WTC11 (cell line): Measurements from ENCODE around the gene PTPRN. TPM values are rescaled to one million over a fixed set of nuclear protein-coding genes. Genes with fewer than 3 reads are reported as not detected.

Experiments used
- ARID4B ChIP-seq: sonication (generic); formaldehyde crosslinking; IDR thresholded peaks from 2 replicates; pipeline ENCODE4 v1.8.0; 2023; ENCODE audit warnings: missing genetic modification reagents, mild to moderate bottlenecking, borderline replicate concordance
- ATF1 ChIP-seq: sonication (generic); formaldehyde crosslinking; IDR thresholded peaks from 2 replicates; pipeline ENCODE4 v1.8.1; 2023; ENCODE audit warnings: mild to moderate bottlenecking, moderate library complexity, missing genetic modification reagents
- ATF3 ChIP-seq: sonication (generic); formaldehyde crosslinking; conservative IDR thresholded peaks from 2 replicates; pipeline ENCODE4 v1.8.1; 2022; ENCODE audit warnings: mild to moderate bottlenecking, missing genetic modification reagents
- E2F1 ChIP-seq: sonication (generic); formaldehyde crosslinking; IDR thresholded peaks from 2 replicates; pipeline ENCODE4 v1.8.0; 2022; ENCODE audit warnings: mild to moderate bottlenecking, missing genetic modification reagents
- E2F4 ChIP-seq: sonication (generic); formaldehyde crosslinking; IDR thresholded peaks from 2 replicates; pipeline ENCODE4 v1.8.1; 2022; ENCODE audit warnings: low read depth, mild to moderate bottlenecking, moderate library complexity, missing genetic modification reagents, borderline replicate concordance
- ESRRA ChIP-seq: sonication (generic); formaldehyde crosslinking; IDR thresholded peaks from 2 replicates; pipeline ENCODE4 v1.8.1; 2022; ENCODE audit warnings: mild to moderate bottlenecking, missing genetic modification reagents, borderline replicate concordance
- ETV6 ChIP-seq: sonication (generic); formaldehyde crosslinking; IDR thresholded peaks from 2 replicates; pipeline ENCODE4 v1.8.1; 2022; ENCODE audit warnings: mild to moderate bottlenecking, missing genetic modification reagents
- HMGXB4 ChIP-seq: sonication (generic); formaldehyde crosslinking; IDR thresholded peaks from 2 replicates; pipeline ENCODE4 v1.8.1; 2023; ENCODE audit warnings: mild to moderate bottlenecking, moderate library complexity, missing genetic modification reagents
- IRF2 ChIP-seq: sonication (generic); formaldehyde crosslinking; IDR thresholded peaks from 2 replicates; pipeline ENCODE4 v1.8.0; 2022; ENCODE audit warnings: low read depth, missing genetic modification reagents, borderline replicate concordance
- MAX ChIP-seq: sonication (generic); formaldehyde crosslinking; IDR thresholded peaks from 2 replicates; pipeline ENCODE4 v1.8.0; 2022; ENCODE audit warnings: mild to moderate bottlenecking, missing genetic modification reagents
- MYBL2 ChIP-seq: sonication (generic); formaldehyde crosslinking; IDR thresholded peaks from 2 replicates; pipeline ENCODE4 v1.8.1; 2023; ENCODE audit warnings: mild to moderate bottlenecking, moderate library complexity, missing genetic modification reagents
- NR3C1 ChIP-seq: sonication (generic); formaldehyde crosslinking; conservative IDR thresholded peaks from 2 replicates; pipeline ENCODE4 v1.8.1; 2023; ENCODE audit warnings: low read depth, mild to moderate bottlenecking, missing genetic modification reagents
- OVOL2 ChIP-seq: fragments of 250-450 bp; sonication (Bioruptor Pico); IDR thresholded peaks from 2 replicates; pipeline ENCODE4 v1.9.0; 2021; ENCODE audit warnings: mild to moderate bottlenecking, borderline replicate concordance
- PRDM15 ChIP-seq: sonication (generic); formaldehyde crosslinking; IDR thresholded peaks from 2 replicates; pipeline ENCODE4 v1.8.0; 2022; ENCODE audit warnings: missing genetic modification reagents
- PREB ChIP-seq: sonication (generic); formaldehyde crosslinking; IDR thresholded peaks from 2 replicates; pipeline ENCODE4 v1.8.1; 2022; ENCODE audit warnings: mild to moderate bottlenecking, missing genetic modification reagents, moderate library complexity, borderline replicate concordance
- RELA ChIP-seq: sonication (generic); formaldehyde crosslinking; IDR thresholded peaks from 2 replicates; pipeline ENCODE4 v1.8.1; 2022; ENCODE audit warnings: missing genetic modification reagents, mild to moderate bottlenecking, borderline replicate concordance
- TEAD4 ChIP-seq: sonication (generic); formaldehyde crosslinking; IDR thresholded peaks from 2 replicates; pipeline ENCODE4 v1.8.0; 2022; ENCODE audit warnings: mild to moderate bottlenecking, missing genetic modification reagents
- USF2 ChIP-seq: sonication (generic); formaldehyde crosslinking; IDR thresholded peaks from 2 replicates; pipeline ENCODE4 v1.8.1; 2023; ENCODE audit warnings: mild to moderate bottlenecking, missing genetic modification reagents, moderate library complexity
- ZNF232 ChIP-seq: sonication (generic); formaldehyde crosslinking; IDR thresholded peaks from 2 replicates; pipeline ENCODE4 v1.8.0; 2022; ENCODE audit warnings: mild to moderate bottlenecking, missing genetic modification reagents
- ZNF425 ChIP-seq: fragments of 250-450 bp; sonication (Bioruptor Pico); conservative IDR thresholded peaks from 2 replicates; pipeline ENCODE4 v1.9.0; 2021; ENCODE audit warnings: mild to moderate bottlenecking
- total RNA-seq: library from RNA; stranded (reverse); gene quantifications from 3 replicates; pipeline ENCODE4 v1.2.3, GENCODE V29; 2021

The PTPRN gene
- total RNA-seq, 1 experiment from 2014 or later: 3.8 TPM

- TF ChIP-seq ARID4B (CRISPR knock-in tag): peak; percentile 96
- peak; percentile 63 for TF ChIP-seq MAX (CRISPR knock-in tag)
- peak; percentile 44; the same call in 1 of the 2 replicates for TF ChIP-seq PRDM15 (CRISPR knock-in tag)
- no peak for TF ChIP-seq OVOL2 (CRISPR knock-in tag)
- TF ChIP-seq ATF1 (CRISPR knock-in tag): peak; percentile 90
- TF ChIP-seq ATF3: no peak
- peak; percentile 98 for TF ChIP-seq ZNF232 (CRISPR knock-in tag)
- TF ChIP-seq USF2 (CRISPR knock-in tag): no peak
- TF ChIP-seq E2F4 (CRISPR knock-in tag): peak; percentile 84
- peak; percentile 95 for TF ChIP-seq PREB (CRISPR knock-in tag)
- TF ChIP-seq MYBL2 (CRISPR knock-in tag): no peak
- peak; percentile 91 for TF ChIP-seq TEAD4 (CRISPR knock-in tag)
- TF ChIP-seq ESRRA: peak; percentile 90; the same call in 1 of the 2 replicates
- no peak for TF ChIP-seq HMGXB4
- TF ChIP-seq RELA: peak; percentile 84
- no peak for TF ChIP-seq NR3C1 (CRISPR knock-in tag)
- no peak for TF ChIP-seq IRF2 (CRISPR knock-in tag)
- peak; percentile 82; the same call in 1 of the 2 replicates for TF ChIP-seq ETV6 (CRISPR knock-in tag)
- TF ChIP-seq ZNF425: no peak
- 0 out of 2 replicates have a peak, but pooled peaks have one; percentile 33 for TF ChIP-seq E2F1
Measured at GRCh38 chr2:219331560-219332213, 22.5 kb upstream of the PTPRN start (continued).
